Astrocyte of the cerebellum (primary cell): Measurements from ENCODE around the gene RPUSD1.

Experiments used
- DNase-seq: peaks from one replicate; pipeline ENCODE4 v3.0.0-alpha.2; 2011; ENCODE audit warnings: low read depth
- H3K4me3 ChIP-seq: 2 replicates; pipeline ENCODE4 v1.5.1; 2011; ENCODE audit warnings: mild to moderate bottlenecking, low read depth, low read length, moderate library complexity
- CTCF ChIP-seq: IDR thresholded peaks from 2 replicates; pipeline ENCODE4 v1.5.1; 2012; ENCODE audit warnings: low read length, low read depth, moderate library complexity, mild to moderate bottlenecking; ENCODE audit errors: missing control alignments
- in situ Hi-C: cut with HindIII; loops from 2 replicates; pipeline ENCODE4 v1.10.0; 2017; ENCODE audit warnings: low sequenced_read_pairs

Gene RPUSD1

GRCh38 chr16:766820-767640 is 21.2 kb downstream of the RPUSD1 start:
- in situ Hi-C loops: no loop called here
- no peak for TF ChIP-seq CTCF
- H3K4me3 ChIP-seq: no peak overlapping the region
- DNase-seq: no peak

GRCh38 chr16:766008-766819 is 22.0 kb downstream of the RPUSD1 start:
- TF ChIP-seq CTCF: no peak
- H3K4me3 ChIP-seq: no peak overlapping the region
- in situ Hi-C loops: no loop called here
- no peak for DNase-seq

GRCh38 chr16:765488-765865 is 22.7 kb downstream of the RPUSD1 start:
- in situ Hi-C loops: no loop called here
- no peak overlapping the region for H3K4me3 ChIP-seq
- no peak for DNase-seq
- TF ChIP-seq CTCF: no peak

GRCh38 chr16:764848-765487 is 23.2 kb downstream of the RPUSD1 start:
- in situ Hi-C loops: no loop called here
- no peak overlapping the region for H3K4me3 ChIP-seq
- TF ChIP-seq CTCF: no peak
- DNase-seq: no peak

GRCh38 chr16:764184-764750 is 23.9 kb downstream of the RPUSD1 start:
- no peak overlapping the region for H3K4me3 ChIP-seq
- no peak for DNase-seq
- no peak for TF ChIP-seq CTCF
- in situ Hi-C loops: no loop called here
